SK-N-SH (cell line): ENCODE measurements around the gene MCUB. TPM values are rescaled to one million over a fixed set of nuclear protein-coding genes. Genes with fewer than 3 reads are reported as not detected.

Source experiments
- CTCF ChIA-PET: fragments of 300-600, 350-600 bp; formaldehyde crosslinking; extraction: SDS; loops from one replicate; lab custom pipeline; 2021; lab: Yijun Ruan, JAX
- POLR2A ChIA-PET: fragments of 350-600 bp; sonication (Branson Sonifier 250); formaldehyde crosslinking; extraction: SDS; loops from one replicate; lab custom pipeline; 2020; ENCODE audit warnings: antibody characterized with exemption, inconsistent platforms; lab: Yijun Ruan, JAX
- DNase-seq: peaks from one replicate; pipeline ENCODE4 v3.0.0; 2012
- H2AFZ ChIP-seq: fragments of 200-600 bp; sonication (generic); 2 replicates; pipeline ENCODE4 v1.8.1; 2016; ENCODE audit warnings: antibody characterized with exemption, mild to moderate bottlenecking, low read depth
- H3F3A ChIP-seq: fragments of 200-600 bp; sonication (generic); replicated peaks from 2 replicates; pipeline ENCODE3; 2016; ENCODE audit warnings: antibody characterized with exemption, mild to moderate bottlenecking; ENCODE audit not compliant: insufficient read depth
- H3K27ac ChIP-seq, 2 experiments: fragments of 200-500 bp in 1 of 2; fragments of 200-600 bp in 1 of 2; sonication (Bioruptor generic) in 1 of 2; sonication (generic), shearing (Covaris generic) in 1 of 2; 2 replicates each; pipeline versions ENCODE4 v1.5.1 to v1.6.1; 2014 to 2016; ENCODE audit warnings: low read depth in 2 of 2, inconsistent platforms in 1 of 2, low read length in 1 of 2, mild to moderate bottlenecking in 1 of 2, mixed read lengths in 1 of 2
- H3K27me3 ChIP-seq: fragments of 200-600 bp; sonication (generic), shearing (Covaris generic); 2 replicates; pipeline ENCODE4 v1.6.1; 2016; ENCODE audit warnings: mixed run types; ENCODE audit not compliant: insufficient read depth
- H3K36me3 ChIP-seq, 2 experiments: fragments of 200-500 bp in 1 of 2; fragments of 200-600 bp in 1 of 2; sonication (Bioruptor generic) in 1 of 2; sonication (generic) in 1 of 2; replicated peaks in 1 of 2; 2 replicates each; pipeline versions ENCODE3 to v1.5.1; 2014 to 2016; ENCODE audit warnings: low read length in 1 of 2, mild to moderate bottlenecking in 1 of 2; ENCODE audit not compliant: insufficient read depth in 2 of 2, control insufficient read depth in 1 of 2
- H3K4me1 ChIP-seq, 2 experiments: fragments of 200-500 bp in 1 of 2; fragments of 200-600 bp in 1 of 2; sonication (Bioruptor generic) in 1 of 2; sonication (generic), shearing (Covaris generic) in 1 of 2; 2 replicates each; pipeline versions ENCODE4 v1.5.1 to v1.6.1; 2014 to 2016; ENCODE audit warnings: low read depth in 1 of 2, low read length in 1 of 2, mixed run types in 1 of 2; ENCODE audit not compliant: insufficient read depth in 2 of 2, control insufficient read depth in 1 of 2
- H3K4me2 ChIP-seq: fragments of 200-600 bp; sonication (generic), shearing (Covaris generic); 2 replicates; pipeline ENCODE4 v1.6.1; 2017; ENCODE audit warnings: mixed run types
- H3K4me3 ChIP-seq, 2 experiments: fragments of 200-500 bp in 1 of 2; fragments of 200-600 bp in 1 of 2; sonication (Bioruptor generic) in 1 of 2; sonication (generic), shearing (Covaris generic) in 1 of 2; 2 replicates each; pipeline versions ENCODE4 v1.5.1 to v1.8.1; 2014 to 2016; ENCODE audit warnings: low read depth in 2 of 2, inconsistent platforms in 1 of 2, low read length in 1 of 2, mild to moderate bottlenecking in 1 of 2, mixed read lengths in 1 of 2, moderate library complexity in 1 of 2
- H3K79me2 ChIP-seq: fragments of 200-600 bp; sonication (generic); 2 replicates; pipeline ENCODE4 v1.8.1; 2017; ENCODE audit warnings: mild to moderate bottlenecking; ENCODE audit not compliant: insufficient read depth
- H3K9ac ChIP-seq: fragments of 200-600 bp; sonication (generic); 2 replicates; pipeline ENCODE4 v1.6.1; 2017; ENCODE audit warnings: mixed run types
- H3K9me2 ChIP-seq: fragments of 200-600 bp; sonication (generic); 2 replicates; pipeline ENCODE4 v1.6.1; 2017; ENCODE audit warnings: mixed run types
- H3K9me3 ChIP-seq: fragments of 200-600 bp; sonication (generic); 2 replicates; pipeline ENCODE4 v1.6.1; 2017; ENCODE audit warnings: mixed run types, mild to moderate bottlenecking, moderate library complexity
- H4K20me1 ChIP-seq: fragments of 200-600 bp; sonication (generic); 2 replicates; pipeline ENCODE4 v1.6.1; 2017; ENCODE audit warnings: mild to moderate bottlenecking, mixed run types; ENCODE audit not compliant: insufficient read depth
- EZH2phosphoT487 ChIP-seq: fragments of 200-600 bp; sonication (generic); IDR thresholded peaks from 2 replicates; pipeline ENCODE4 v1.6.1; 2017; ENCODE audit warnings: low read depth, mixed run types, mild to moderate bottlenecking, antibody characterized with exemption, moderate library complexity, borderline replicate concordance
- FOXJ3 ChIP-seq: sonication (generic); formaldehyde crosslinking; IDR thresholded peaks from 2 replicates; pipeline ENCODE4 v1.5.1; 2020; ENCODE audit warnings: mild to moderate bottlenecking, missing genetic modification reagents
- FOXM1 ChIP-seq: IDR thresholded peaks from 2 replicates; pipeline ENCODE4 v1.4.0; 2012; ENCODE audit warnings: low read depth, mild to moderate bottlenecking
- GABPA ChIP-seq: IDR thresholded peaks from 2 replicates; pipeline ENCODE4 v1.4.0; 2012; ENCODE audit warnings: low read depth, mild to moderate bottlenecking
- JUND ChIP-seq: IDR thresholded peaks from 2 replicates; pipeline ENCODE4 v1.4.0; 2012
- NFIC ChIP-seq: IDR thresholded peaks from 2 replicates; pipeline ENCODE4 v1.4.0; 2012; ENCODE audit warnings: borderline replicate concordance
- PBX3 ChIP-seq: IDR thresholded peaks from 2 replicates; pipeline ENCODE4; 2012
- POLR2AphosphoS5 ChIP-seq: IDR thresholded peaks from 2 replicates; pipeline ENCODE4 v1.6.1; 2012; ENCODE audit warnings: low read depth, low read length
- RXRA ChIP-seq: IDR thresholded peaks from 2 replicates; pipeline ENCODE4 v1.4.0; 2012; ENCODE audit warnings: low read depth, mild to moderate bottlenecking, borderline replicate concordance
- TAF1 ChIP-seq: IDR thresholded peaks from 2 replicates; pipeline ENCODE4 v1.6.1; 2012; ENCODE audit warnings: low read depth, mild to moderate bottlenecking, low read length, moderate library complexity, borderline replicate concordance
- TCF12 ChIP-seq: IDR thresholded peaks from 2 replicates; pipeline ENCODE4 v1.4.0; 2012
- YY1 ChIP-seq: IDR thresholded peaks from 2 replicates; pipeline ENCODE4 v1.4.0; 2012; ENCODE audit warnings: low read depth, mild to moderate bottlenecking
- WGBS: methylation state at CpG from one replicate; pipeline ENCODE4 v1.1.6; 2017; ENCODE audit warnings: low lambda C conversion rate; 5-methylcytosine and 5-hydroxymethylcytosine counted together
- polyA plus RNA-seq, 3 experiments: library from polyadenylated mRNA; depleted of rRNA; stranded (reverse); fragments of >200 nt; gene quantifications; 2 replicates each; pipeline ENCODE4 v1.2.3, GENCODE V29; 2012
- TF ChIP-seq, protein P1 (sequence below): fragments of 200-600 bp; sonication (generic); IDR thresholded peaks from 2 replicates; pipeline ENCODE4 v1.6.1; 2017; ENCODE audit warnings: antibody characterized with exemption, mild to moderate bottlenecking, moderate library complexity
- TF ChIP-seq, protein P2 (sequence below): IDR thresholded peaks from 2 replicates; pipeline ENCODE4 v1.6.1; 2012; ENCODE audit warnings: mild to moderate bottlenecking, low read depth, low read length, moderate library complexity
- TF ChIP-seq, protein P3 (sequence below): IDR thresholded peaks from 2 replicates; pipeline ENCODE4 v1.4.0; 2012; ENCODE audit warnings: low read depth, borderline replicate concordance

Gene MCUB
- polyA plus RNA-seq, 1 of the 3 experiments (the other 2 are of a cell fraction), result 39.3 TPM

GRCh38 chr4:109614015-109614414 is 54.0 kb downstream of the MCUB start:
- Histone ChIP-seq H3K9me3 (no peaks in the 10 kb centered on the region), H2AFZ (no peak overlapping the region), H4K20me1 (no peaks in the 10 kb centered on the region), H3K4me3 (no peak overlapping the region), H3K36me3 (no peaks in the 10 kb centered on the region), H3K9ac (no peak overlapping the region), H3F3A (no peaks in the 10 kb centered on the region), H3K79me2 (no peaks in the 10 kb centered on the region), H3K4me1 (no peaks in the 10 kb centered on the region), H3K9me2 (no peaks in the 10 kb centered on the region), H3K27me3 (no peaks in the 10 kb centered on the region), H3K4me2 (no peak overlapping the region), H3K27ac (no peak overlapping the region)
- WGBS, result 100% methylated on average over 1 of the region's 1 CpG
- TF ChIP-seq YY1, result no peak
- no peak for TF ChIP-seq FOXJ3 (CRISPR knock-in tag)
- TF ChIP-seq, protein P1, sequence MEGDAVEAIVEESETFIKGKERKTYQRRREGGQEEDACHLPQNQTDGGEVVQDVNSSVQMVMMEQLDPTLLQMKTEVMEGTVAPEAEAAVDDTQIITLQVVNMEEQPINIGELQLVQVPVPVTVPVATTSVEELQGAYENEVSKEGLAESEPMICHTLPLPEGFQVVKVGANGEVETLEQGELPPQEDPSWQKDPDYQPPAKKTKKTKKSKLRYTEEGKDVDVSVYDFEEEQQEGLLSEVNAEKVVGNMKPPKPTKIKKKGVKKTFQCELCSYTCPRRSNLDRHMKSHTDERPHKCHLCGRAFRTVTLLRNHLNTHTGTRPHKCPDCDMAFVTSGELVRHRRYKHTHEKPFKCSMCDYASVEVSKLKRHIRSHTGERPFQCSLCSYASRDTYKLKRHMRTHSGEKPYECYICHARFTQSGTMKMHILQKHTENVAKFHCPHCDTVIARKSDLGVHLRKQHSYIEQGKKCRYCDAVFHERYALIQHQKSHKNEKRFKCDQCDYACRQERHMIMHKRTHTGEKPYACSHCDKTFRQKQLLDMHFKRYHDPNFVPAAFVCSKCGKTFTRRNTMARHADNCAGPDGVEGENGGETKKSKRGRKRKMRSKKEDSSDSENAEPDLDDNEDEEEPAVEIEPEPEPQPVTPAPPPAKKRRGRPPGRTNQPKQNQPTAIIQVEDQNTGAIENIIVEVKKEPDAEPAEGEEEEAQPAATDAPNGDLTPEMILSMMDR, result no peak
- no peak for TF ChIP-seq TAF1
- TF ChIP-seq RXRA, result no peak
- no peak for TF ChIP-seq POLR2AphosphoS5
- DNase-seq, result no peak
- CTCF ChIA-PET, result no interaction called here
- POLR2A ChIA-PET, result no interaction called here

DNA sequence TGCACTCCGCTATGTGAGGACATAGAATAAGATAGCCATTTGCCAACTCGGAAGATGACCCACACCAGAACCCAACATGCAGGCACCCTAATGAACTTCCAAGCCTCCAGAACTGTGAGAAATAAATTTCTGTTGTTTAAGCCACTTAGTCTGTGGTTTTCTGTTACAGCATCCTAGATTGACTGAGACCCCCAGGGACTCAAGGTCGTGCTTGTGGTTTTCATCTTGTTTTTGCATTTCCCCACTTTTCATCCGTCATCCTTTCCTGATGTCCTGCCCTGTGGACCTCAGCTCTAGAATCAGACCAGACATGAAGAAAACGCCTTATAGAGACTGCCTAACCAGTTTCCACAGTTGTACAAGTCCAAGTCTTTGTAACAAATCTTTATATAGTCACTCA is 54.4 kb downstream of the MCUB start:
- ChIA-PET CTCF (no interaction called here), POLR2A (no interaction called here)

More for the DNA sequence above, 54.4 kb downstream of the MCUB start:
- Histone ChIP-seq H3K27ac (no peak overlapping the region), H3K27me3 (no peaks in the 10 kb centered on the region), H4K20me1 (no peaks in the 10 kb centered on the region), H2AFZ (no peak overlapping the region), H3K9me2 (no peaks in the 10 kb centered on the region), H3K79me2 (no peaks in the 10 kb centered on the region), H3K36me3 (no peaks in the 10 kb centered on the region), H3K9me3 (no peaks in the 10 kb centered on the region), H3K4me1 (no peaks in the 10 kb centered on the region), H3K9ac (no peak overlapping the region), H3F3A (no peaks in the 10 kb centered on the region)
- WGBS, result 81% methylated on average over 5 of the region's 5 CpGs
- no peak for DNase-seq
- no peak for TF ChIP-seq JUND
- no peak for TF ChIP-seq FOXM1
- no peak for TF ChIP-seq TCF12
- TF ChIP-seq YY1, result no peak
- TF ChIP-seq PBX3, result no peak
- TF ChIP-seq EZH2phosphoT487, result no peak
- no peak for TF ChIP-seq TAF1
- TF ChIP-seq NFIC, result no peak
- TF ChIP-seq, protein P2, sequence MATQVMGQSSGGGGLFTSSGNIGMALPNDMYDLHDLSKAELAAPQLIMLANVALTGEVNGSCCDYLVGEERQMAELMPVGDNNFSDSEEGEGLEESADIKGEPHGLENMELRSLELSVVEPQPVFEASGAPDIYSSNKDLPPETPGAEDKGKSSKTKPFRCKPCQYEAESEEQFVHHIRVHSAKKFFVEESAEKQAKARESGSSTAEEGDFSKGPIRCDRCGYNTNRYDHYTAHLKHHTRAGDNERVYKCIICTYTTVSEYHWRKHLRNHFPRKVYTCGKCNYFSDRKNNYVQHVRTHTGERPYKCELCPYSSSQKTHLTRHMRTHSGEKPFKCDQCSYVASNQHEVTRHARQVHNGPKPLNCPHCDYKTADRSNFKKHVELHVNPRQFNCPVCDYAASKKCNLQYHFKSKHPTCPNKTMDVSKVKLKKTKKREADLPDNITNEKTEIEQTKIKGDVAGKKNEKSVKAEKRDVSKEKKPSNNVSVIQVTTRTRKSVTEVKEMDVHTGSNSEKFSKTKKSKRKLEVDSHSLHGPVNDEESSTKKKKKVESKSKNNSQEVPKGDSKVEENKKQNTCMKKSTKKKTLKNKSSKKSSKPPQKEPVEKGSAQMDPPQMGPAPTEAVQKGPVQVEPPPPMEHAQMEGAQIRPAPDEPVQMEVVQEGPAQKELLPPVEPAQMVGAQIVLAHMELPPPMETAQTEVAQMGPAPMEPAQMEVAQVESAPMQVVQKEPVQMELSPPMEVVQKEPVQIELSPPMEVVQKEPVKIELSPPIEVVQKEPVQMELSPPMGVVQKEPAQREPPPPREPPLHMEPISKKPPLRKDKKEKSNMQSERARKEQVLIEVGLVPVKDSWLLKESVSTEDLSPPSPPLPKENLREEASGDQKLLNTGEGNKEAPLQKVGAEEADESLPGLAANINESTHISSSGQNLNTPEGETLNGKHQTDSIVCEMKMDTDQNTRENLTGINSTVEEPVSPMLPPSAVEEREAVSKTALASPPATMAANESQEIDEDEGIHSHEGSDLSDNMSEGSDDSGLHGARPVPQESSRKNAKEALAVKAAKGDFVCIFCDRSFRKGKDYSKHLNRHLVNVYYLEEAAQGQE, result no peak
- TF ChIP-seq, protein P3, sequence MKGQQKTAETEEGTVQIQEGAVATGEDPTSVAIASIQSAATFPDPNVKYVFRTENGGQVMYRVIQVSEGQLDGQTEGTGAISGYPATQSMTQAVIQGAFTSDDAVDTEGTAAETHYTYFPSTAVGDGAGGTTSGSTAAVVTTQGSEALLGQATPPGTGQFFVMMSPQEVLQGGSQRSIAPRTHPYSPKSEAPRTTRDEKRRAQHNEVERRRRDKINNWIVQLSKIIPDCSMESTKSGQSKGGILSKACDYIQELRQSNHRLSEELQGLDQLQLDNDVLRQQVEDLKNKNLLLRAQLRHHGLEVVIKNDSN, result no peak
- TF ChIP-seq GABPA, result no peak
- TF ChIP-seq, all 33 proteins: peak for 0
- H3K4me2 ChIP-seq, result no peak overlapping the region
- H3K4me3 ChIP-seq, result no peak overlapping the region
